ENCODE measurements around the gene TMEM54.

DNA sequence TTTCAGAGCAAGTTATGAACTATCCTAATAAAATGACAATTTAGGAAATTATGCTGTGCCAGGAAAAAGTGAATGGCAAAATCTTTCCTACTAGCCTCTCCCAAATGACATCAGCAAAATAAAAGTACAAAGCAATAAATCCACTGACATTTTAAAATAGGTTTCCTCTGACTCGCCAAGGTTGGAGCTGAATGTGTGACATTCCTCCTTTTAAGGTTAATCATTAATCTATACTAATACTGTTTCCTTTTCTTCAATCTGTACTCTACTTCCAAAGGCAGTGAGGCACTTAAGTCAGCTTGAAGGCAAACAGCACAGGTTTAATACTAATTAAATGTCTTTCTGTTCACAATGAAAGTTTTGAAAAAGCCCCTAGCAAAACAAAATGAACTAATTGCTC, 47.7 kb upstream of the TMEM54 start:
- TF ChIP-seq, protein P1, sequence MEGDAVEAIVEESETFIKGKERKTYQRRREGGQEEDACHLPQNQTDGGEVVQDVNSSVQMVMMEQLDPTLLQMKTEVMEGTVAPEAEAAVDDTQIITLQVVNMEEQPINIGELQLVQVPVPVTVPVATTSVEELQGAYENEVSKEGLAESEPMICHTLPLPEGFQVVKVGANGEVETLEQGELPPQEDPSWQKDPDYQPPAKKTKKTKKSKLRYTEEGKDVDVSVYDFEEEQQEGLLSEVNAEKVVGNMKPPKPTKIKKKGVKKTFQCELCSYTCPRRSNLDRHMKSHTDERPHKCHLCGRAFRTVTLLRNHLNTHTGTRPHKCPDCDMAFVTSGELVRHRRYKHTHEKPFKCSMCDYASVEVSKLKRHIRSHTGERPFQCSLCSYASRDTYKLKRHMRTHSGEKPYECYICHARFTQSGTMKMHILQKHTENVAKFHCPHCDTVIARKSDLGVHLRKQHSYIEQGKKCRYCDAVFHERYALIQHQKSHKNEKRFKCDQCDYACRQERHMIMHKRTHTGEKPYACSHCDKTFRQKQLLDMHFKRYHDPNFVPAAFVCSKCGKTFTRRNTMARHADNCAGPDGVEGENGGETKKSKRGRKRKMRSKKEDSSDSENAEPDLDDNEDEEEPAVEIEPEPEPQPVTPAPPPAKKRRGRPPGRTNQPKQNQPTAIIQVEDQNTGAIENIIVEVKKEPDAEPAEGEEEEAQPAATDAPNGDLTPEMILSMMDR (tag by site-specific recombination; IDR thresholded peaks at IDR 0.05), result no peak
- TF ChIP-seq ZNF777 (tag by site-specific recombination; IDR thresholded peaks at IDR 0.05; ENCODE audit: borderline replicate concordance), result no peak
- TF ChIP-seq ZNF175 (tag by site-specific recombination; IDR thresholded peaks at IDR 0.05), result no peak
- TF ChIP-seq KLF9 (tag by site-specific recombination; IDR thresholded peaks at IDR 0.05; ENCODE audit: low read depth), result no peak
- no peak for TF ChIP-seq HOXA7 (CRISPR knock-in tag; IDR thresholded peaks at IDR 0.05; ENCODE audit: borderline replicate concordance)
- TF ChIP-seq, protein P2, sequence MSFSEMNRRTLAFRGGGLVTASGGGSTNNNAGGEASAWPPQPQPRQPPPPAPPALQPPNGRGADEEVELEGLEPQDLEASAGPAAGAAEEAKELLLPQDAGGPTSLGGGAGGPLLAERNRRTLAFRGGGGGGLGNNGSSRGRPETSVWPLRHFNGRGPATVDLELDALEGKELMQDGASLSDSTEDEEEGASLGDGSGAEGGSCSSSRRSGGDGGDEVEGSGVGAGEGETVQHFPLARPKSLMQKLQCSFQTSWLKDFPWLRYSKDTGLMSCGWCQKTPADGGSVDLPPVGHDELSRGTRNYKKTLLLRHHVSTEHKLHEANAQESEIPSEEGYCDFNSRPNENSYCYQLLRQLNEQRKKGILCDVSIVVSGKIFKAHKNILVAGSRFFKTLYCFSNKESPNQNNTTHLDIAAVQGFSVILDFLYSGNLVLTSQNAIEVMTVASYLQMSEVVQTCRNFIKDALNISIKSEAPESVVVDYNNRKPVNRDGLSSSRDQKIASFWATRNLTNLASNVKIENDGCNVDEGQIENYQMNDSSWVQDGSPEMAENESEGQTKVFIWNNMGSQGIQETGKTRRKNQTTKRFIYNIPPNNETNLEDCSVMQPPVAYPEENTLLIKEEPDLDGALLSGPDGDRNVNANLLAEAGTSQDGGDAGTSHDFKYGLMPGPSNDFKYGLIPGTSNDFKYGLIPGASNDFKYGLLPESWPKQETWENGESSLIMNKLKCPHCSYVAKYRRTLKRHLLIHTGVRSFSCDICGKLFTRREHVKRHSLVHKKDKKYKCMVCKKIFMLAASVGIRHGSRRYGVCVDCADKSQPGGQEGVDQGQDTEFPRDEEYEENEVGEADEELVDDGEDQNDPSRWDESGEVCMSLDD (tag by site-specific recombination; IDR thresholded peaks at IDR 0.05), result no peak
- TF ChIP-seq ZNF223 (tag by site-specific recombination; IDR thresholded peaks at IDR 0.05), result no peak
- TF ChIP-seq ZNF843 (tag by site-specific recombination; IDR thresholded peaks at IDR 0.05), result no peak

All from HEK293 (cell line).